Gastroesophageal sphincter (tissue), 4 donors: Measurements from ENCODE around the gene MAP6. TPM values are rescaled to one million over a fixed set of nuclear protein-coding genes. Genes with fewer than 3 reads are reported as not detected.

ENCODE experiments used
- ATAC-seq: fragments of 150-250 bp; one replicate; pipeline ENCODE4 v1.9.1; 2016; ENCODE audit warnings: mild to moderate bottlenecking, moderate library complexity
- H3K27ac ChIP-seq, 4 donors: fragments of 200-600 bp; sonication (generic) in 3 of 4; 1 replicate in 3 of 4; 2 replicates in 1 of 4; pipeline ENCODE4 v1.5.1; 2016 to 2019
- H3K27me3 ChIP-seq: fragments of 200-600 bp; sonication (generic); one replicate; pipeline ENCODE4 v1.5.1; 2019
- H3K36me3 ChIP-seq, 2 donors: fragments of 200-600 bp; sonication (generic); one replicate each; pipeline ENCODE4 v1.5.1; 2019; ENCODE audit warnings: control low read depth in 1 of 2
- H3K4me1 ChIP-seq, 3 donors: fragments of 200-600 bp; sonication (generic); 1 replicate in 2 of 3; 2 replicates in 1 of 3; pipeline ENCODE4 v1.5.1; 2016 to 2019; ENCODE audit warnings: control low read depth in 2 of 3
- H3K4me3 ChIP-seq, 2 donors: fragments of 200-600 bp; sonication (generic); one replicate each; pipeline ENCODE4 v1.5.1; 2019; ENCODE audit warnings: mild to moderate bottlenecking in 1 of 2, moderate library complexity in 1 of 2
- H3K9me3 ChIP-seq, 3 donors: fragments of 200-600 bp; sonication (generic); one replicate each; pipeline ENCODE4 v1.5.1; 2017 to 2019; ENCODE audit warnings: control low read depth in 2 of 3
- EP300 ChIP-seq: sonication (generic); formaldehyde crosslinking; IDR thresholded peaks from one replicate; pipeline ENCODE4 v1.6.1; 2017; ENCODE audit warnings: antibody characterized with exemption, mild to moderate bottlenecking
- POLR2A ChIP-seq, 2 donors: fragments of 450-650 bp; IDR thresholded peaks; one replicate each; pipeline ENCODE4 v1.6.1; 2017; ENCODE audit warnings: antibody characterized with exemption in 2 of 2, mild to moderate bottlenecking in 2 of 2, moderate library complexity in 1 of 2
- POLR2AphosphoS5 ChIP-seq: sonication (generic); formaldehyde crosslinking; IDR thresholded peaks from one replicate; pipeline ENCODE4 v1.6.1; 2017; ENCODE audit warnings: antibody characterized with exemption
- WGBS, 2 donors: methylation state at CpG; one replicate each; pipeline ENCODE4 v1.1.5; 2018; ENCODE audit warnings: low coverage in 1 of 2; 5-methylcytosine and 5-hydroxymethylcytosine counted together
- total RNA-seq, 4 donors: library from RNA; depleted of rRNA; stranded (reverse); fragments of >200 nt; gene quantifications; one replicate each; pipeline ENCODE4 v1.1.0, GENCODE V29; 2016
- TF ChIP-seq, protein P1 (sequence below), 4 experiments: fragments of 200-600 bp in 2 of 4; fragments of 450-650 bp in 2 of 4; sonication (generic) in 1 of 4; IDR thresholded peaks; one replicate each; pipeline ENCODE4 v1.5.1; 2017 to 2019; ENCODE audit warnings: antibody characterized with exemption in 4 of 4, mild to moderate bottlenecking in 2 of 4, moderate library complexity in 2 of 4

Gene MAP6
- total RNA-seq, 4 donors from 2014 or later, result 23.3 to 35.5 (median 25.5) TPM

DNA sequence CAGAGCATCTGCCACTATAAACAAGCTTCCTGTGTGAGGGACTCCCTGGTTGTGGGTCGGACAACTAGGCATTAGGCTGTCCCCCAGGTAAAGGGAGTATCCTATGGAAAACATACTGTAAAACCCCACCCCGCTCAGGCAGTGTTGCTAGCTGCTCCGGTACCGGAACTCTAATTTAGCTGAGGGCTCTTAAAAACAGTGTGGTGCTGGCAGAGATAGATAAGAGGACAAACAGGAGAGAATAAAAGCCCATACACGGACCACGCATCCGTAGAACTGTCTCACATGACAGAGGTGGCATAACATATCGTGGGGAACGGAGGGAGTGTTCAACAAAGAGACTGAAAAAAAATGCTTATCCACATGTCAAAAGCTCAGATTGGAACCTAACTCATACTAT, 45.4 kb upstream of the MAP6 start:
- TF ChIP-seq, protein P1, sequence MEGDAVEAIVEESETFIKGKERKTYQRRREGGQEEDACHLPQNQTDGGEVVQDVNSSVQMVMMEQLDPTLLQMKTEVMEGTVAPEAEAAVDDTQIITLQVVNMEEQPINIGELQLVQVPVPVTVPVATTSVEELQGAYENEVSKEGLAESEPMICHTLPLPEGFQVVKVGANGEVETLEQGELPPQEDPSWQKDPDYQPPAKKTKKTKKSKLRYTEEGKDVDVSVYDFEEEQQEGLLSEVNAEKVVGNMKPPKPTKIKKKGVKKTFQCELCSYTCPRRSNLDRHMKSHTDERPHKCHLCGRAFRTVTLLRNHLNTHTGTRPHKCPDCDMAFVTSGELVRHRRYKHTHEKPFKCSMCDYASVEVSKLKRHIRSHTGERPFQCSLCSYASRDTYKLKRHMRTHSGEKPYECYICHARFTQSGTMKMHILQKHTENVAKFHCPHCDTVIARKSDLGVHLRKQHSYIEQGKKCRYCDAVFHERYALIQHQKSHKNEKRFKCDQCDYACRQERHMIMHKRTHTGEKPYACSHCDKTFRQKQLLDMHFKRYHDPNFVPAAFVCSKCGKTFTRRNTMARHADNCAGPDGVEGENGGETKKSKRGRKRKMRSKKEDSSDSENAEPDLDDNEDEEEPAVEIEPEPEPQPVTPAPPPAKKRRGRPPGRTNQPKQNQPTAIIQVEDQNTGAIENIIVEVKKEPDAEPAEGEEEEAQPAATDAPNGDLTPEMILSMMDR (IDR thresholded peaks at IDR 0.05), result no peak
- peaks cover 0 to 6% (median 0%) of the 10 kb centered on the region in 3 donors for H3K9me3 ChIP-seq
- H3K4me3 ChIP-seq, result no peak overlapping the region
- WGBS, 2 donors, result 63 to 68% methylated on average over 9 of the region's 9 CpGs
- no peaks in the 10 kb centered on the region for H3K36me3 ChIP-seq
- no peaks in the 10 kb centered on the region for H3K4me1 ChIP-seq
- ATAC-seq, result no peak
- no peaks in the 10 kb centered on the region for H3K27me3 ChIP-seq
- H3K27ac ChIP-seq, result no peak overlapping the region

DNA sequence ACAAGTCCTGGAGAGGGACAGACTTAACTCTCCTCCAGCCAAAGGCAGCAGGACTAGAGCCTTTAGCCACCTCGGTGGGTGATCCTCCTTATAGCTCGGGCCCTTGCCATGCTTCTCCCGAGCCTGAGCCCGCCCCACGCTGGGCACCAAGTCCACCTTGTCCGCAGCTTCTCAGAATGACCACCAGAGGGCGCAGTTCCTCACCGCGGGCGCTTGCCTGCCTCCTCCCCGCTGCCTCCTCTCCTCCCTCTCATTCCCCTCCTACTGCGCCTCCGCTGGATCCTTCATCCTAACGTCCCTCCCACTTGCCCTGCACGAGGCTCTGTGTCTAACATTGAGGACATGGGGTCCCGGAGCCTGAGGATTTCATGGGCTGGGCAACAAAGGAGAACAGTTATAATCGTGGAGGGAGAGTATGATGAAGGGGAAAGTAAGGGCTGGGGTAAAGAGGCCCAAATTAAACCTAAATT, 37.5 kb upstream of the MAP6 start:
- Histone ChIP-seq H3K27ac (no peak overlapping the region), H3K4me3 (no peak overlapping the region), H3K9me3 (peaks cover 0 to 6% (median 0%) of the 10 kb centered on the region in 3 donors), H3K27me3 (no peaks in the 10 kb centered on the region), H3K36me3 (no peaks in the 10 kb centered on the region), H3K4me1 (peaks cover 0 to 11% (median 0%) of the 10 kb centered on the region in 3 donors)
- TF ChIP-seq, protein P1 (IDR thresholded peaks at IDR 0.05), result peak; percentile 81 to 95 (median 88)
- TF ChIP-seq POLR2A (IDR thresholded peaks at IDR 0.05), result no peak
- TF ChIP-seq POLR2AphosphoS5, result no peak
- peak; percentile 92 for ATAC-seq
- WGBS, 2 donors, result 0 to 13% methylated on average over 1 to 2 of the region's 17 CpGs

DNA sequence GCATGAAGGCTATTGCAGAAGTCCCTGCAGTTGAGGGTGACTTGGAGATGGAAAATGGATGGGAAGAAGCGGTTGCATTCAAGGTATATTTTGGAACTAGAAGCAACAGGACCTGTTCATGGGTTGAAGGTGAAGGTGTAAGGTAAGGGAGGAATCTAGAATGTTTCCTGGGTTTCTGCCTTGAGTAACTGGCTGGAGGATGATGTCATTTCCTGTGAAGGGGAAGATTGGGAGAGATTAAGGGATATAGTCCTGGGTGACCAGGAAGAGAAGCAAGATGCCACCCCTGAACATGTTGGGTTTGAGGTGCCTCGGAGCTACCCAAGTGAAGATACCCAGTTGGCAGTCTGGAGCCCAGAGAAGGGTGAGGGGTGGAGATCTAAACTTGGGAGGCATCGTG, 36.7 kb upstream of the MAP6 start:
- no peak overlapping the region for H3K27ac ChIP-seq
- H3K4me3 ChIP-seq, result no peak overlapping the region
- ATAC-seq, result no peak
- H3K4me1 ChIP-seq, result peaks cover 0 to 15% (median 0%) of the 10 kb centered on the region in 3 donors
- 78 to 92% methylated on average over 2 to 3 of the region's 3 CpGs for WGBS, 2 donors
- TF ChIP-seq, protein P1 (IDR thresholded peaks at IDR 0.05), result no peak
- no peaks in the 10 kb centered on the region for H3K27me3 ChIP-seq
- peaks cover 0 to 6% (median 0%) of the 10 kb centered on the region in 3 donors for H3K9me3 ChIP-seq
- no peaks in the 10 kb centered on the region for H3K36me3 ChIP-seq

DNA sequence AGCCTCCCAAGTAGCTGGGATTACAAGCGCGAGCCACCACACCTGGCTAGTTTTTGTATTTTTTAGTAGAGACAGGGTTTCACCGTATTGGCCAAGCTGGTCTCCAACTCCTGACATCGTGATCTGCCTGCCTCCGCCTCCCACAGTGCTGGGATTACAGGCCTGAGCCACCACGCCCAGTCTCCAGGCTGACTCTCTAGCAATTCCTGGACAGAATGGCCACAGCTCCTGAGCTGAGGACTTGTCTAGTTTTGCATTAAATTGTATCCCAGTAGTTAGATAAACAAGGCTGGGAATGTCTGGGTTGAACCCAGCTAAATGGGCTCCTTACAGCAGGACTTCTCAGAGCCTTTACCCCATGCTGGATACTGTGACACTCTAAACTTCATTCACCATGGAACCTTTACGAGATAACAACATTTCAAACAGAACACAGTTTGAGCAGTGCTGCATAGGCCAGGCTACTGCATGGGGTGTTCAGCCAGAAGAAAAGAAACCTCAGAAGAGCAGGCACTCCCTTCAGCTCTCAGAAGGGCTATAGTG, 34.9 kb upstream of the MAP6 start:
- H3K27me3 ChIP-seq, result no peaks in the 10 kb centered on the region
- no peaks in the 10 kb centered on the region for H3K9me3 ChIP-seq
- H3K27ac ChIP-seq, result no peak overlapping the region
- TF ChIP-seq POLR2A (IDR thresholded peaks at IDR 0.05) (no peak), POLR2AphosphoS5 (no peak), EP300 (no peak)
- TF ChIP-seq, protein P1 (IDR thresholded peaks at IDR 0.05), result no peak
- H3K4me1 ChIP-seq, result peaks cover 0 to 19% (median 0%) of the 10 kb centered on the region in 3 donors
- no peak overlapping the region for H3K4me3 ChIP-seq
- ATAC-seq, result no peak
- H3K36me3 ChIP-seq, result no peaks in the 10 kb centered on the region
- WGBS, 2 donors, result 40 to 75% methylated on average over 2 to 7 of the region's 7 CpGs

DNA sequence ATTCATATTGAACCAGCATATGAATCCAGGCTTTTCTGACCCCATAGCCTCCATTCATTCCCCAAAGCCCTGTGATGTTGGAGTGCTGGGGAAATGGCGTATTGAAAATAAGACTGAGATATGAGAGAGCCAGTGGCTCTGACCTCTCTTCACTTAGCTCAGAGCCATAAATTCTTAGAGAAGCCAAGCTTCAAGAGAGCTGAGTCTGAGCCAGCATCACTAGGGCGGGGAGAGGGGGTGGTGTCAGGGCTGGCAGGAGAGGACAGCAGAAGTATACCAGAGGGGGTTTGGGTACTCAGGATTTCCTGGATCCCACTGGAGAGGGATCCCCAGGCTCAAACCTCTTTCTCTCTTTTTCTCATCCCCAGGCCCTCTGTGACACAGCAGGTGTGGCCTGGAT, 32.1 kb upstream of the MAP6 start:
- 46% methylated on average over 2 of the region's 2 CpGs; no CpG with 5 or more reads in 1 of the 2 donors for WGBS, 2 donors
- Histone ChIP-seq H3K9me3 (no peaks in the 10 kb centered on the region), H3K4me1 (peaks cover 0 to 11% (median 0%) of the 10 kb centered on the region in 3 donors), H3K27me3 (no peaks in the 10 kb centered on the region), H3K4me3 (no peak overlapping the region), H3K36me3 (no peaks in the 10 kb centered on the region), H3K27ac (no peak overlapping the region)
- ATAC-seq, result no peak
- TF ChIP-seq, protein P1 (IDR thresholded peaks at IDR 0.05), result no peak
- TF ChIP-seq POLR2A (IDR thresholded peaks at IDR 0.05) (no peak), EP300 (no peak), POLR2AphosphoS5 (no peak)
